Fibroblast of lung (primary cell): ENCODE results near the gene ADGRG3.

Experiments used
- EZH2 ChIP-seq: IDR thresholded peaks from 2 replicates; pipeline ENCODE4 v1.5.1; 2012; ENCODE audit warnings: low read length, control low read depth, mild to moderate bottlenecking; ENCODE audit errors: missing control alignments
- TF ChIP-seq, protein P1 (sequence below), 2 donors: IDR thresholded peaks in 1 of 2; conservative IDR thresholded peaks in 1 of 2; 1 replicate in 1 of 2; 2 replicates in 1 of 2; pipeline ENCODE4 v1.5.1; 2011 to 2012; ENCODE audit warnings: low read length in 2 of 2, control low read depth in 1 of 2, inconsistent platforms in 1 of 2, low read depth in 1 of 2, mild to moderate bottlenecking in 1 of 2

DNA sequence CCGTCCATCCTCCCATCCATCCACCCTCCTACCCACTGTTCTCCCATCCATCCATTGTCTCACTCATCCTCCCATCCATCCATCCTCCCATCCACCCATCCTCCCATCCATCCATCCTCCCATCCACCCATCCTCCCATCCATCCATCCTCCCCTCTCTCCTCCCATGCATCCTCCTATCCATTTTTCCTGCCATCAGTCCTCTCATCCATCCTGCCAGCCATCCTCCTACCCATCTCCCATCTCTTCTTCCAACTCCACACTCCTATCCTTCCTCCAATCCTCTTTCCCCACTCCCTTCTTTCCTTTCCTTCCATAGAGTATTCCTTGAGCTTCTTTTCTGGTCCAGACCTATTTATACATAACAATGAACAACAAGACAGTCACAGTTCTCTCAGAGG, 38.6 kb downstream of the ADGRG3 start:
- TF ChIP-seq, protein P1, sequence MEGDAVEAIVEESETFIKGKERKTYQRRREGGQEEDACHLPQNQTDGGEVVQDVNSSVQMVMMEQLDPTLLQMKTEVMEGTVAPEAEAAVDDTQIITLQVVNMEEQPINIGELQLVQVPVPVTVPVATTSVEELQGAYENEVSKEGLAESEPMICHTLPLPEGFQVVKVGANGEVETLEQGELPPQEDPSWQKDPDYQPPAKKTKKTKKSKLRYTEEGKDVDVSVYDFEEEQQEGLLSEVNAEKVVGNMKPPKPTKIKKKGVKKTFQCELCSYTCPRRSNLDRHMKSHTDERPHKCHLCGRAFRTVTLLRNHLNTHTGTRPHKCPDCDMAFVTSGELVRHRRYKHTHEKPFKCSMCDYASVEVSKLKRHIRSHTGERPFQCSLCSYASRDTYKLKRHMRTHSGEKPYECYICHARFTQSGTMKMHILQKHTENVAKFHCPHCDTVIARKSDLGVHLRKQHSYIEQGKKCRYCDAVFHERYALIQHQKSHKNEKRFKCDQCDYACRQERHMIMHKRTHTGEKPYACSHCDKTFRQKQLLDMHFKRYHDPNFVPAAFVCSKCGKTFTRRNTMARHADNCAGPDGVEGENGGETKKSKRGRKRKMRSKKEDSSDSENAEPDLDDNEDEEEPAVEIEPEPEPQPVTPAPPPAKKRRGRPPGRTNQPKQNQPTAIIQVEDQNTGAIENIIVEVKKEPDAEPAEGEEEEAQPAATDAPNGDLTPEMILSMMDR (conservative IDR thresholded peaks at IDR 0.05 in 1 of 2, IDR thresholded peaks at IDR 0.05 in 1 of 2; ENCODE audit: low read depth in 1 of 2, low read length in 2 of 2), result no peak
- no peak for TF ChIP-seq EZH2
